Limb (tissue), 2 donors: ENCODE results near the gene NUPR1.
"Not testable (repeated sequence)": the region's sequence is repeated elsewhere in the genome, so short reads cannot be mapped to it uniquely, and the experiment has no call there.

Source experiments
- DNase-seq, 2 donors: peaks; one replicate each; pipeline ENCODE4 v3.0.0-alpha.2; 2016; ENCODE audit errors: extremely low spot score in 2 of 2

NUPR1 gene

DNA sequence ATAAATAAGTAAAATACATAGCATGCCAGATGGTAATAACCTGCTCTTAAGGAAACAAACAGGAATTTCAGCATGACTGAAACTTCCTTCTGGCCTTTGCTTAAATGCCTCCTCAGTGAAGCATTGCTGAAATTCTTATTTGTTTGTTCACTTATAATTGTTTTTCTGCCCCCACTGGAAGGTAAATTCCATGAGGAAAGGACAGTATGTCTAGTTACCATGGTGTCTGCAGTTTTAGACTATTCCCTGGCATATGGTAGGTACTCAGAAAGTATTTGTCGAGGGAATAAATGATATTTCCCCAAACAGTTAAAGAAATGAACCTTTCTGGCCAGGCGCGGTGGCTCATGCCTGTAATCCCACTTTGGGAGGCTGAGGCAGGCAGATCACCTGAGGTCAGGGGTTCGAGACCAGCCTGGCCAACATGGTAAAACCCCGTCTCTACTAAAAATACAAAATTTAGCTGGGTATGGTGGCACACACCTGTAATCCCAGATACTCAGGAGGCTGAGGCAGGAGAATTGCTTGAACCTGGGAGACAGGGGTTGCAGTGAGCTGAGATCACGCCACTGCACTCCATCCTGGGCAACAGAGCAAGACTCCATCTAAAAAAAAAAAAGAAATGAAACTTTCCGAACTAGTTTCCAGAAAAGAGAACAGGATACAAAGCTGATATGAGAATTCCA is 11.5 kb downstream of the NUPR1 start:
- not testable (repeated sequence) for DNase-seq

DNA sequence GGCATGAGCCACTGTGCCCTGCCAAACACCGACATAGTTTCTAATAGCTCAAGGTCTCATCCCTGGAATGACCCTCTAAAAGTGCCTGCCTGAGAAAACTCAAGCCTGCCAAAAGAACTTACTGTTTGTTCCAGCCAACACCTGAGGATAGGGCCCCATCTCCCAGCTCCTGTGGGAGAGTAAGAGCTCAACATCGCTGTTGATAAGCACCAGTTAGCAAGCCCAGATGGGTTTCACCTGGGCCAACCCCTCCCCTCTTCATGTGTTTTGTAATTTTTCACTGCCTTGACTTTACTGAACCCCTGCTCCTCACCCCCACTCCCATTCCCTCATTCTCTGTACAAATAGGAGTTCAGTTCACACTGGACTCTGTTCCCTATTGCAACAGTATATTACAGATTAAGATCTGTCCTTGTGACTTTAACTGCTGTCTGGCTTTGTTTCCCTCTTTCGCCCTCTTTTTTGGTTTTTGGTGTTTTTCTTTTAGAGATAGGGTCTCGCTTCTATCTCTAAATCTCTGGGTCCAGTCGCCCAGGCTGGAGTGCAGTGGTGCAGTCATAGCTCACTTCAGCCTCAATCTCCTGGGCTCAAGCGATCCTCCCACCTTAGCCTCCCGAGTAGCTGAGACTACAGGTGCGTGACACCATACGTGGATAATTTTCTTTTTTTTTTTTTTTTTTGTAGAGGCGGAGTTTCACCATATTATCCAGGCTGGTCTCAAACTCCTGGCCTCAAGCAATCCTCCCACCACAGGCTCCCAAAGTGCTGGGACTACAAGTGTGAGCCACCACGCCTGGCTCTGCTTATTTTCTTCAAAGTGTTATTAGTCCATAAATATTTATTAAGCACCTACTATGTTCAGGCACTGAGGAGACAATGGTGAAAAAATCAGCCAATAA is 12.3 kb downstream of the NUPR1 start:
- DNase-seq: no peak

DNA sequence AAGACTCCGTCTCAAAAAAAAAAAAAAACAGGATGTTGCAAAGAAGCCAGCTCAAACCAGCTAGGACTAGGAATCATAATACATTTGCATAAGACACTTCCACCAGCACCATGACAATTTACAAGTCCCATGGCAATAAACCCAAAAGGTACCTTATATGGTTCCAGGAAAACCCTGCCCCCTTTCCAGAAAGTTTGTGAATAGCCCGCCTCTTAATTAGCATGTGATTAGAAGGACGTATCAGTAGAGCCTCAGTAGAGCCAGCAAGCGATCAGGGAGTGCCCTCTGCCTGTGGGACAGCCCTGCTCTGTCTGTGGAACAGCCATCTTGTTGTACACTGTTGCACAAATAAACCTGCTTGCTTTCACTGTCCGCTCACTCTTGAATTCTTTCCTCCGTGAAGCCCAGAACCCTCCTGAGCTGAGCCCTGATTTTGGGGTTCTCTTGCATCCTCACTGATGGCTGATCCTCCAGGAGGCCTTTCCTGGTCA is 14.0 kb downstream of the NUPR1 start:
- no peak for DNase-seq

DNA sequence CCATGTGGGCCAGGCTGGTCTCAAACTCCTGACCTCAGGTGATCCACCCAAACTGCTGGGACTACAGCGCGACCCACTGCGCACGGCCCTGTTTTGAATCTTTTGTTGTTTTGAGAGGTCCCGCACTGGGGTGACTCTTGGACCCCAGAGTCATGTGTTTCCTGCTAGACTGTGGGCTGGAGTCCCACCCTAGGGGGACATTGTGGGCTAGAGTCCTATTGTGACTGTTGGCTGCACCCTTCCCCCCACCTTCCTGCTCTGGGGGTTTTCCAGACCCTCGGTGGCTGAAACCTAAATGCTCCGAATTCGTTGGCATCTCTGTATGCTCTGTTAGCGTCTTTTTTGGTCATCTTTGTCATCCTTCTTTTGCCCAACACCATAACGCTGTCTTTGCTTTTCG is 16.0 kb downstream of the NUPR1 start:
- DNase-seq: no peak

DNA sequence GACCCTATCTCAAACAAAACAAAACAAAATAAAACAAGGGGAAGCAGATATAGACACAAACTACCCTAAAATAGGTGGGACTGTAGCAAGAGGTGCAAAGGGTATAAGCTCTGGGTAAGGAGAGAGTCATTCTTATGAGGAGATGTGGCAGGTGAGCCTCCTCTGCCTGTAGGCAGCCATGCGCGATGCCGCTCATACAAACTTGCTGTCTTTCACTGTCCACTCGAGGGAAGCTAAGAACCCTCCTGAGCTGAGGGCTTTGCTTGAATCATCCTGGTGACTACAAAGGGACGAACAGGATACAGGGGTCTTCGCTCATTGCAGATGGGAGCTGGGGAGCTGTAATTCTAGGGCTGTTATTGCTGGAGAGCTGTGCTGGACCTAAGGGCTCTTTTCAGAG is 17.3 kb downstream of the NUPR1 start:
- DNase-seq: no peak

DNA sequence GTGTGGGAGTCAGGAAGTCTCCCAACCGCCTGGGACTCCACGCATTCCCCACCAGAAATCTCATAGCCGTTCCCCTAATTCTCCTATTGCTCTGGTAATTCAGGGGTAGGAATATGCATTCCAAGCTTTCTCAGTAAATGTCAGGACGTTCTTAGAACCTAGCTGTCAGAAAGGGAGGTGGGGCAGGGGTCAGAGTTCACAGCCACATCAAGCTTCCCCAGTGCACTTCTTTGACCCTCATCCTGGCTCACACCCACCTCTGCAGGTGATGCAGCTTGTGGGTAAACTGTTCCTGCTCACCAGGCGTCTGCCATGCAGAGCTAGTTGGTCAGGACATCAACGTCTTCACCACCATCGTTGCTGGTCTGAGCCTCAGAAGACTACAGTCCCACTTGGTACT is 18.1 kb downstream of the NUPR1 start:
- no peak for DNase-seq

DNA sequence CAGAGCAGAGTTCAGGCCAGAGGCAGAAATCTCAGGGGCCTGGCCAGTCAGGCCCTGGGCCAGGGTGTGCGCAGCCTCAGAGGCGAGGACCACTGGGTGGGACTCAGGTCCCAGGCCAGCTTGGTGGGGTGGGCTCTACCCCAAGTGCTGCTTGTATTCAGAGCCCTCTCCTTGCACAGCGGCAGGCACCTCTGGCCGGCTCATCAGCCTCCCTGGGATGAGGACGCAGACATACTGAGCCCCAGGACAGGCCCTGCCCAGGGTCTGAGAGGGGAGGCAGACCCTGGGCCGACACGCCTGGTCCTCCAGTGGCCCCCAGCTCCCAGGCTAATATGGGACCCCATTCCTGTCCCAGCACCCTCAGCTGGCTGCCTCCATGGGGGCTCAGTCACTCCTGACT is 24.5 kb downstream of the NUPR1 start:
- DNase-seq: no peak

DNA sequence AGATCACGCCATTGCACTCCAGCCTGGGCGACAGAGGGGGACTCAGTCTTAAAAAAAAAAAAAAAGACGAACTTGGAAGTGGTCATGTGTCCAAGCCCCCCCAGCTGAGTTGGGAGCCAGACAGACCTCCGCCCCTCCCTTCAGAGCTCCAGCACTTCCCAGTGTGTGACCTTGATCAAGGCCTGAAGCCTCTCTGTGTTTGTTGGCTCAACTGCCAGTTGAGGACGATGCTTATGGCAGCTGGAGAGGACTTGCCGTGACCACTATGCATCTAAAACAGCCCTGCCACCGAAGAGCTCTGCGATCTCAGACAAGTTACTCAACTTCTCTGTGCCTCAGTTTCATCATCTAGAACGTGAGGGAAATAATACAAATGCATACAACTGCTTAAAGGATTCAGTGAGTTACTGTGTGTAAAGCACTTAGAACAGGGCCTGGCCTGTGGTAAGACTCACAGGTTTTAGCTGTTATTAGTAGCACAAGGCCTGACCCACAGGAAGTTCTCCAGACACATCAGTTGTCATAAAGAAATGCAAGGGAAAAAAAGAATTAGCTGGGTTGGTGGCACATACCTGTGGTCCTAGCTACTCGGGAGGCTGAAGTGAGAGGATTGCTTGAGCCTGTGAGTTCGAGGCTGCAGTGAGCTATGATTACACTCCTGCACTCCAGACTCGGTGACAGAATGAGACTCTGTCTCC is 25.1 kb downstream of the NUPR1 start:
- DNase-seq: no peak

DNA sequence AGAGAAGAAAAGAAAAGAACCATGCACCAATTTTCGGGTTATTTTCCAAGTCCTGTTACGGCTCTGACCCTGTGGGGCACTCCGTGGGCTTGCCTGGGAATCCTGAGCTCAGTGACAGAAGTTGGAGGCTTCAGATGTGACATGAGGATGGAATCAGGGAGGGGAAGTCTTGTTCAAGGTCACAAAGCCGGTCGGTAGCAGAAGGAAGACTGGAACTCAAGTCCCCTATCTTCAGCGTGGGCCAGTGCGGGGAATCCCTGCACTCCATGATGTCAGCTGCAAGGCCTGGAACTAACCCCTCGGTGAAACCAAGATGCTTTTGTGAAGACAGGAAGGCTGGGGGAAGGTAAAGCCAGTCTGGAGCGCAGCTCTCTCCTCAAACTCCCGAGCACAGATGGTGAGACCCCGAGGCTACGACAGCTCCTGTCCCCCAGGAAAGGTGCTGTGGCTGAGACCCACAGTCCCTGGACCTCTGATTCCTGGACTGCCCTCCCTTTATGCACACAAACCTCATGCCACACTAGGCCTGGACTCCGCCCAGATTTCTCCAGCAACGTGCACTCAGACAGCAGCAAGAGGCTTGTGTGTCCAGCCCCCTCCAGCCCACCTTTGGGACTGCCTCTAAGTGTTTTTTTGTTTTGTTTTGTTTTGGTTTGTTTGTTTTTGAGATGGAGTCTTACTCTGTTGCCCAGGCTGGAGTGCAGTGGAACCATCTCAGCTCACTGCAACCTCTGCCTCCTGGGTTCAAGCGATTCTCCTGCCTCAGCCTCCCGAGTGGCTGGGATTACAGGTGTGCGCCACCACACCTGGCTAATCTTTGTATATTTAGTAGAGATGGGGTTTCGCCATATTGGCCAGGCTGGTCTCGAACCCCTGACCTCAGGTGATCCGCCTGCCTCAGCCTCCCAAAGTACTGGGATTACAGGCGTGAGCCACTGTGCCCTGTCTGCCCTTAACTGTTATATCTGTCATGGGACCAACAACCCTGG is 26.7 kb downstream of the NUPR1 start:
- no peak for DNase-seq

DNA sequence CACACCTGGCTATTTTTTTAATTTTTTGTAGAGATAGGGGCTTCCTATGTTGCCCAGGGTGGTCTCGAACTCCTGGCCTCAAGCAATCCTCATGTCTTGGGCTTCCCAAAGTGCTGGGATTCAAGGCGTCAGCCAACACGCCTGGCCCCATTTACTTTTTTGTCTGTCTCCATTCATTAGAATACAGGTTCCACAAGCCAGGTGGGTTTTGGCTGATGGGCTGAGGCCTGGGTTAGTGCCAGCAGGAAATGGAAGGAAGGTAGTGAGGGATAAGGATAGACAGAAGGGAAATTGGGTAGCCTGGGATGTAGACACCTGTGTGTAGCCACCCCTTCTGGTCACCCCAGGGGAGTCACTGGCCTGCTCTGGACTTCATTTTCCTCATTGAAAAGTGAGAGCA is 27.7 kb downstream of the NUPR1 start:
- DNase-seq: no peak

DNA sequence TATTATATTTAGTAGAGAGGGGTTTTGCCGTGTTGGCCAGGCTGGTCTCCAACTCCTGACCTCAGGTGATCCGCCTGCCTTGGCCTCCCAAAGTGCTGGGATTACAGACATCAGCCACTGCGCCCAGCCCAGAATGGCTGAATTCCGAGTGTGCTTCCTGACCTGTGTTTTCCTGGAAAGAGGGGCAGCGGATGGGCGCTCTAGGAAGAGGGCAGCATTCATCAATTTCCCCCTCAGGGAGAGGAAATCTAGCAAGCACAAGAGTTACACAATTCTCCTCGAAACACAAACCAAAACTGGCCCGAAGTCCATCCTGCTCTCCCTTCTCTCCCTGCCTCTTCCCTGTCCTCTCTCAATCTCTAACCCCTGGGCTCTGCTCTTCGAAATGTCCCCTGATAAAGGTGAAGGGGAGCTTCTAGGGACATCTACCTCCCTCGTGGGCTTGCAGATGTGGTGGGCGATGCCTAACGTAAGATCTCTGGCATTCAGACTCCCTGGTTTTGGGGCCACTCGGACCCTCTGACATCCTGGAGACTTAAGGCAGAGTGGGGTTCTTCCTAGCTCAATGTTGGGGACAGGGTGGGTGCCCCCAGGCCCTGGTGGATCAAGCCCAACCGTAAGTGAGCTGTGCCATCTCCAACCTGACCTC is 33.2 kb downstream of the NUPR1 start:
- DNase-seq: no peak

DNA sequence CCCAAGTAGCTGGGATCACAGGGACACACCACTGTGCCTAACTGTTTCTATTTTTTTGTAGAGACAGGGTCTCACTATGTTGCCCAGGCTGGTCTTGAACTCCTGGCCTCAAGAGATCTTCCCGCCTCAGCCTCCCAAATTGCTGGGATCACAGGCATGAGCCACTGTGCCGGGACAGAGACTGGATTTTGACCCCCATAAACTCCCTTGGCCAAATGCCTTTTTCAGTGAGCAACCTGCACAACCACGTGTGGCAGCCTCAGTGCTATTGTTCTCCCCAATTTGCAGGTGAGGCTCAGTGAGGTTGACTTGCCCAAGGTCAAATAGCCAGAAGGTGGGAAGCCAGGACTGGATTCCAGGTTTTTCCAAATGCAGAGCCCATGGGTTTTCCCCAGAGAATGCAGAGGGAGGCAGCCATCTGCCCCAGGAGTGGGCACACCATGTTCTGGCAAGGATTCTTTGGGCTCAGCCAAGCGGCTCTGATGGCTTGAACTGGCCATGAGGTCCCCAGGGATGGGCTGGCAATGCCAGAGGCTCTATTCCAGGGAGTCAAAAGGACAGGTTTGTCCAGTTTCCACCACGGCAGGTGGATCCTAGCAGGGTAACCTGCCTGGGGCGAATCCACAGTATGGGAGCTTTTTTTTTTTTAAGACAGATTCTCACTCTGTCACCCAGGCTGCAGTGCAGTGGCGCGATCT is 33.9 kb downstream of the NUPR1 start:
- no peak for DNase-seq

DNA sequence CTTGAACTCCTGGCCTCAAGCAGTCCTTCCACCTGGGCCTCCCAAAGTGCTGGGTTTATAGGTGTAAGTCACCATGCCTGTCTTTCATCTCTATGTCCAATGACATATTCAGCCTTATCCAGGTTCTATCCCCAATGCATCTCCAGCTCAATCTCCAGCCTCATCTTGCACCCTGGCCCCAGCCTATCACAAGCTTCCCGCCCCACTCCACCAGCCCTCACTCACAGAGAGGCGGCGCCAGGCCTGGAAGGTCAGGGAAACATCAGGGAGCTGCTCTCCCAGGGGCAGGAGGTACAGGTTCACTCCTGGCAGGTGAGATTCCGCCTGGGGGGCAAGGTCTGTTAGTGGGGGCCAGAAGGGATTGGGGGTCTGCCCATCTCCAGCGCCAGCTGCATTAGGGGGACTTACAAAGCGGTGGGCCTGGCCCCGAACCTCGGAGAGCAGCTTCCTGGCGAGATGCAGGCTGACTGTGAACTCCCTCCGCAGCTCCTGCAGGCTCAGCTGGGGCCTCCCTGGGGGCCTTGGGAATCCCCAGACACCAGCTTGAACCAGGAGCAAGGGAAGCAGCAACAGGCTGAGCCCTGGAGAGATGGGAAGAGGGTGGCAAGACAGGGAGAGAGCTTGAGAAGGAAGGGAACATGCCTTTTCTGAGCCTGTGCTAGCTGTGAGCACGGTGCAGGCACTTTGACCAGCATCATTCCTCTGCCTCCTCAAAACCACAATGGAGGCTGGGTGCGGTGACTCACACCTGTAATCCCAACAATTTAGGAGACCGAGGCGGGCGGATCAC is 35.1 kb downstream of the NUPR1 start:
- no peak for DNase-seq

DNA sequence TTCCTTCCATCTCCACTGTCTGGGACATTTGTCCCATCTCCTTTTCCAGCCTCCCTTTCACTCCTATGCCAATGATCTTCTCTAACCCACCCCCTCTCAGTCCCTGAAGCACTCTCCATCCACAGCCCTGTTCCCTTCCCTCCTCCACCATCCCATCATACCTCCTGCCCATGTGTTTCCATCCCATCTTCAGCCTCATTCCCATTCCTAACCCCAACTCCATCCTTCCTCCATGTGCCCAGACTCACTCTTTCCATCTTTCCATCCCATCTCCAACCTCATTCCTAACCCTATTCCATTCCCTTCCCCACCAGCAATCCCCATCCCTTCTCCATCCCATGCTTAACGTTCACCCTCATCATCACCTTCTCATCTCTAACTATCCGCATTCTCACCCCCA is 36.5 kb downstream of the NUPR1 start:
- no peak for DNase-seq

DNA sequence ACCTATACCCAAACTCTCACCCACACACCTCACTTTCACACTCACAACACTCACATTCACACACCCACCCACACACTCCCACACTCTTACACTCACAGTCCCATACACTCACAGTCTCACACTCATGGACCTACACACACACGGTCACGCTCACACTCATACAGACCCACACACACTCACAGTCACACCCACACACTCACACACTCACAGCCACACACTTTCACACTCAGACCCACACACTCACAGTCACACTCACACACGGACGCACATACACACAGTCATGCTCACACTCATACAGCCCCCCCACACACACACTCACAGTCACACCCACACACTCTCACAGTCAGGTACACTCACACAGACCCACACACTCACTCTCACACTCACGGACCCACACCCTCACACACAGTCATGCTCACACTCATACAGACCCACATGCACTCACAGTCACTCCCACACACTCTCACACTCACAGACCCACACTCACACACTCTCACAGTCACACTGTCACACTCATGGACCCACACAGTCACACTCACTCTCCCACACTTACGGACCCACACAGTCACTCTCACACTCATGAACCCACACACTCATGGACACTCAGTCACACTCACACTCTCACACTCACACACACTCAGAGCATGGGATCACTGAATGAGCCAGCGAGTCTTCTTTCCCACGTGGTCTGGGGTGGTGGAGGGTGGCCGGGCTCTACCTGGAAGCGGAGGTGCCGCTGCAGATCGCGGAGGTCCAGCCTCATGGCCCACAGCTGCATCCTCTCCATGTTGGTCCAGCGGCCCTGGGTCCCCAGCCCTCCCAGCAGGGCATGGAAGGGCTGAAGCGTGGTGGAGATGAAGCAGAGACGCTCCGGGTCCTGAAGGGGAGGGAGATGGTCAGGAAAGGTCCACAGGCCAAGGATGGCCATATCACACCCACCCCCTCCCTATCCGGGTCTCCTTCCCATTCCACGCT is 37.2 kb downstream of the NUPR1 start:
- no peak for DNase-seq

DNA sequence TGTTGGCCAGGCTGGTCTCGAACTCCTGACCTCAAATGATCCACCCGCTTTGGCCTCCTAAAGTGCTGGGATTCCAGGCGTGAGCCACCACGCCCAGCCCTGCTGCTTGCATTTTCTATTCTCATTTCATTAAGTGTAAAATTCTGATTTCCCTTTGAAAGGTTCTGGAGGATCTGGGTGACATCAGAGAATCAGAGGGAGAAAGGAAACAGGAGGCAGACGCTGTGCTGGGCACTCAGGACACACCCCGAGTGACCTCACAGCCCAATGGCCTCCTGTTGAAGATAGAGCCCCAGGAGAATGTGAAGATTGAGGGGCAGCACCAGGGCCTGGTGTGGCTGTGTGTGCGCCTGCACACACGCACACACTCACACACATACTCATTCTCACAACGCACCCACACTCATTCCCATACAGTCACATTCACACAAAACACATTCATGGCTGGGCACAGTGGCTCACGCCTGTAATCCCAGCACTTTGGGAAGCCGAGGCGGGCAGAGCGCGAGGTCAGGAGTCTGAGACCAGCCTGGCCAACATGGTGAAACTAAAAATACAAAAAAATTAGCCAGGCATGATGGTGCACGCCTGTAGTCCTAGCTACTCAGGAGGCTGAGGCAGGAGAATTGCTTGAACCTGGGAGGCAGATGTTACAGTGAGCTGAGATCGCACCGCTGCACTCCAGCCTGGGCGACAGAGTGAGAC is 38.1 kb downstream of the NUPR1 start:
- DNase-seq: not testable (repeated sequence)

DNA sequence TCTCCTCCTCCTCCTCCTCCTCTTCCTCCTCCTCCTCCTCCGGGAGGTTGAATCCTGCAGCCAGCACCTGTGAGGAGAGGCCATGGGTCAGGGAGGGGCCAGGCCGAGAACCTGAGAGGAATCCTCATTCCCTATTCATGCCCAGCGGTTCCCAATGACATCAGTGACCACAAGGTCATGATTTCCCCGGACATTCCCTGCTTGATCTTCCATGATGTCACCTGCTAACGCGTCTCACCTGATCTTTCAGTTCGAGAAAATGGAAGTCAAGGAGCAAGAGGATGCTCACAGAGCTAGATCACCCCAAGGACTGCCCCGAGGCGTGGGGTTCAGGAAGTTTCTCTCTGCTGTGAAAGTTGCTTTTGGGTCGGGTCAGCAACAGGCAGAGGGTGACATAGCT is 38.9 kb downstream of the NUPR1 start:
- DNase-seq: no peak
